Keratinocyte (primary cell): ENCODE results near the gene EHD3.

ENCODE experiments used
- CTCF ChIP-seq, 3 experiments: IDR thresholded peaks in 1 of 3; conservative IDR thresholded peaks in 1 of 3; optimal IDR thresholded peaks in 1 of 3; 2 replicates in 2 of 3; 3 replicates in 1 of 3; pipeline versions ENCODE3 to v1.5.1; 2011; ENCODE audit warnings: low read length in 3 of 3, mild to moderate bottlenecking in 3 of 3, moderate library complexity in 2 of 3, control low read depth in 1 of 3, inconsistent platforms in 1 of 3; ENCODE audit not compliant: insufficient read depth in 2 of 3; ENCODE audit errors: extremely low read depth in 1 of 3
- EZH2 ChIP-seq: IDR thresholded peaks from one replicate; pipeline ENCODE4 v1.6.1; 2012; ENCODE audit warnings: inconsistent platforms, mild to moderate bottlenecking, low read length, moderate library complexity

- TF ChIP-seq CTCF (optimal IDR thresholded peaks at IDR 0.05 in 1 of 3, IDR thresholded peaks at IDR 0.05 in 1 of 3, conservative IDR thresholded peaks at IDR 0.05 in 1 of 3; ENCODE audit: extremely low read depth in 1 of 3, insufficient read depth in 2 of 3, low read length in 3 of 3) (no peak), EZH2 (no peak)
These were observed 13.8 kb downstream of the EHD3 start for GRCh38 chr2:31247711-31248110.
